ENCODE results near the gene EXOC1. TPM values are rescaled to one million over a fixed set of nuclear protein-coding genes. Genes with fewer than 3 reads are reported as not detected.

EXOC1 gene
- total and polyA plus RNA-seq, 2 experiments from 2014 or later, result 13.4 to 22.2 TPM

GRCh38 chr4:55866973-55867574 lies 13.6 kb downstream of the EXOC1 start:
- H3K4me3 Mint-ChIP-seq, result no peak overlapping the region
- ATAC-seq, result peak; percentile 58; the same call in 2 of the 3 replicates
- H3K9me3 Mint-ChIP-seq, result no peaks in the 10 kb centered on the region; the same call in 1 of the 3 replicates
- Histone ChIP-seq H3K27ac (ENCODE audit: low read depth) (no peak overlapping the region), H4K20me1 (replicated peaks; ENCODE audit: insufficient read depth) (no peaks in the 10 kb centered on the region), H3K4me3 (no peak overlapping the region), H3K27me3 (ENCODE audit: insufficient read depth) (no peaks in the 10 kb centered on the region), H2AFZ (no peak overlapping the region), H3K4me2 (no peak overlapping the region), H3K36me3 (ENCODE audit: insufficient read depth) (no peaks in the 10 kb centered on the region; the same call in 1 of the 2 replicates), H3F3A (replicated peaks; ENCODE audit: low read depth) (no peaks in the 10 kb centered on the region), H3K9me2 (ENCODE audit: insufficient read depth) (no peaks in the 10 kb centered on the region), H3K4me1 (ENCODE audit: insufficient read depth) (no peaks in the 10 kb centered on the region), H3K79me2 (replicated peaks; ENCODE audit: insufficient read depth) (no peaks in the 10 kb centered on the region)
- H3K4me1 Mint-ChIP-seq, result no peaks in the 10 kb centered on the region
- no peak overlapping the region for H3K27ac Mint-ChIP-seq
- TF ChIP-seq STAT1 (IDR thresholded peaks at IDR 0.05; ENCODE audit: unreplicated experiment) (no peak), CTCF (conservative IDR thresholded peaks at IDR 0.05; ENCODE audit: low read depth in 2 of 2) (peak; percentile 85 to 97)
- DNase-seq (ENCODE audit: low spot score), result peak; percentile 77
- no peaks in the 10 kb centered on the region for H3K27me3 Mint-ChIP-seq (ENCODE audit: insufficient read depth, low read depth, poor library complexity)
- H3K36me3 Mint-ChIP-seq (ENCODE audit: low read depth), result peaks cover 20% of the 10 kb centered on the region

- Mint-ChIP-seq H3K4me3 (no peak overlapping the region), H3K27me3 (ENCODE audit: insufficient read depth, low read depth, poor library complexity) (no peaks in the 10 kb centered on the region), H3K36me3 (ENCODE audit: low read depth) (peaks cover 20% of the 10 kb centered on the region), H3K9me3 (no peaks in the 10 kb centered on the region; the same call in 1 of the 3 replicates), H3K27ac (no peak overlapping the region), H3K4me1 (no peaks in the 10 kb centered on the region)
- Histone ChIP-seq H3K27me3 (ENCODE audit: insufficient read depth) (no peaks in the 10 kb centered on the region), H3K27ac (ENCODE audit: low read depth) (no peak overlapping the region), H3K36me3 (ENCODE audit: insufficient read depth) (no peaks in the 10 kb centered on the region; the same call in 1 of the 2 replicates), H3K4me3 (no peak overlapping the region), H3K9me2 (ENCODE audit: insufficient read depth) (no peaks in the 10 kb centered on the region), H2AFZ (no peak overlapping the region), H3K79me2 (replicated peaks; ENCODE audit: insufficient read depth) (no peaks in the 10 kb centered on the region), H4K20me1 (replicated peaks; ENCODE audit: insufficient read depth) (no peaks in the 10 kb centered on the region), H3K4me2 (no peak overlapping the region), H3F3A (replicated peaks; ENCODE audit: low read depth) (no peaks in the 10 kb centered on the region), H3K4me1 (ENCODE audit: insufficient read depth) (no peaks in the 10 kb centered on the region)
- DNase-seq (ENCODE audit: low spot score), result no peak
- no peak for ATAC-seq
- TF ChIP-seq NANOG (IDR thresholded peaks at IDR 0.05; ENCODE audit: borderline replicate concordance), result no peak
- no peak for TF ChIP-seq EZH2phosphoT487 (IDR thresholded peaks at IDR 0.05; ENCODE audit: unreplicated experiment)
- no peak for TF ChIP-seq ZNF462 (CRISPR knock-in tag; IDR thresholded peaks at IDR 0.05)
- TF ChIP-seq POLR2AphosphoS5 (IDR thresholded peaks at IDR 0.05; ENCODE audit: low read depth), result no peak
- TF ChIP-seq, protein P1, sequence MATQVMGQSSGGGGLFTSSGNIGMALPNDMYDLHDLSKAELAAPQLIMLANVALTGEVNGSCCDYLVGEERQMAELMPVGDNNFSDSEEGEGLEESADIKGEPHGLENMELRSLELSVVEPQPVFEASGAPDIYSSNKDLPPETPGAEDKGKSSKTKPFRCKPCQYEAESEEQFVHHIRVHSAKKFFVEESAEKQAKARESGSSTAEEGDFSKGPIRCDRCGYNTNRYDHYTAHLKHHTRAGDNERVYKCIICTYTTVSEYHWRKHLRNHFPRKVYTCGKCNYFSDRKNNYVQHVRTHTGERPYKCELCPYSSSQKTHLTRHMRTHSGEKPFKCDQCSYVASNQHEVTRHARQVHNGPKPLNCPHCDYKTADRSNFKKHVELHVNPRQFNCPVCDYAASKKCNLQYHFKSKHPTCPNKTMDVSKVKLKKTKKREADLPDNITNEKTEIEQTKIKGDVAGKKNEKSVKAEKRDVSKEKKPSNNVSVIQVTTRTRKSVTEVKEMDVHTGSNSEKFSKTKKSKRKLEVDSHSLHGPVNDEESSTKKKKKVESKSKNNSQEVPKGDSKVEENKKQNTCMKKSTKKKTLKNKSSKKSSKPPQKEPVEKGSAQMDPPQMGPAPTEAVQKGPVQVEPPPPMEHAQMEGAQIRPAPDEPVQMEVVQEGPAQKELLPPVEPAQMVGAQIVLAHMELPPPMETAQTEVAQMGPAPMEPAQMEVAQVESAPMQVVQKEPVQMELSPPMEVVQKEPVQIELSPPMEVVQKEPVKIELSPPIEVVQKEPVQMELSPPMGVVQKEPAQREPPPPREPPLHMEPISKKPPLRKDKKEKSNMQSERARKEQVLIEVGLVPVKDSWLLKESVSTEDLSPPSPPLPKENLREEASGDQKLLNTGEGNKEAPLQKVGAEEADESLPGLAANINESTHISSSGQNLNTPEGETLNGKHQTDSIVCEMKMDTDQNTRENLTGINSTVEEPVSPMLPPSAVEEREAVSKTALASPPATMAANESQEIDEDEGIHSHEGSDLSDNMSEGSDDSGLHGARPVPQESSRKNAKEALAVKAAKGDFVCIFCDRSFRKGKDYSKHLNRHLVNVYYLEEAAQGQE (IDR thresholded peaks at IDR 0.05; ENCODE audit: unreplicated experiment), result no peak
- no peak for TF ChIP-seq ZNF331 (CRISPR knock-in tag; IDR thresholded peaks at IDR 0.05; ENCODE audit: low read depth)
- no peak for TF ChIP-seq ZNF114 (CRISPR knock-in tag; IDR thresholded peaks at IDR 0.05)
- no peak for TF ChIP-seq EZH2 (IDR thresholded peaks at IDR 0.05; ENCODE audit: low read depth, unreplicated experiment)
Measured at GRCh38 chr4:55868581-55869090, 15.2 kb downstream of the EXOC1 start.
